ENCODE data around the gene ARHGAP44. TPM values are rescaled to one million over a fixed set of nuclear protein-coding genes. Genes with fewer than 3 reads are reported as not detected.

Gene ARHGAP44
- total and polyA plus RNA-seq, 9 of the 15 experiments (the other 6 are each of a cell fraction or from before 2014, with no cell fraction given), result 0.01 to 0.68 (median 0.07) TPM; not detected in 1

GRCh38 chr17:12990041-12990808 is 200.9 kb downstream of the ARHGAP44 start:
- POLR2A ChIA-PET, result no interaction called here
- Histone ChIP-seq H3K9me3 (replicated peaks; ENCODE audit: control insufficient read depth, insufficient read depth, low read depth, low read length) (no peaks in the 10 kb centered on the region), H3K9me1 (ENCODE audit: control insufficient read depth, insufficient read depth, low read length) (no peaks in the 10 kb centered on the region), H3K79me2 (ENCODE audit: control insufficient read depth, insufficient read depth, low read length) (no peaks in the 10 kb centered on the region), H2AFZ (ENCODE audit: low read depth, low read length) (no peak overlapping the region), H3K4me2 (ENCODE audit: insufficient read depth, low read length) (no peak overlapping the region; the same call in 1 of the 2 replicates), H3K36me3 (ENCODE audit: control insufficient read depth, insufficient read depth, low read length) (peaks cover 44% of the 10 kb centered on the region; the same call in 2 of the 3 replicates), H4K20me1 (replicated peaks; ENCODE audit: control insufficient read depth, insufficient read depth, low read length) (no peaks in the 10 kb centered on the region), H3K27ac (ENCODE audit: extremely low read depth, low read depth, low read length) (no peak overlapping the region), H3K4me1 (replicated peaks in 1 of 2; ENCODE audit: control insufficient read depth in 2 of 2, insufficient read depth in 2 of 2, low read length in 2 of 2) (peaks cover 0 to 2% of the 10 kb centered on the region in 2 experiments; a peak in 1 of 5 replicates), H3K27me3 (ENCODE audit: control insufficient read depth in 2 of 2, insufficient read depth in 2 of 2, low read length in 2 of 2) (no peaks in the 10 kb centered on the region), H3K4me3 (no peak overlapping the region), H3K9ac (ENCODE audit: insufficient read depth in 1 of 2, low read depth in 2 of 2, low read length in 2 of 2) (no peak overlapping the region; a peak in 1 of 4 replicates)
- CTCF ChIA-PET (ENCODE audit: low intra/inter-chr PET ratio), result no interaction called here
- BruUV-seq (replicated peaks), result TSS peak; percentile 29
- no peak for FAIRE-seq
- 49% methylated on average over 22 of the region's 25 CpGs for WGBS (ENCODE audit: insufficient coverage, low coverage, missing lambda C conversion rate)
- in situ Hi-C loops (cut with MboI), result no loop called here
- intact Hi-C loops (cut with micrococcal nuclease), result no loop called here
- DNase-seq (ENCODE audit: extremely low read depth in 1 of 4, low spot score in 3 of 4), result peak in 3 of 4 experiments; percentile 19 to 26 (median 23)
- ATAC-seq, result peak; percentile 76
- TF ChIP-seq ATF4 (CRISPR knock-in tag; IDR thresholded peaks at IDR 0.05), result no peak
- no peak for TF ChIP-seq MTF1 (CRISPR knock-in tag; IDR thresholded peaks at IDR 0.05; ENCODE audit: borderline replicate concordance)
- TF ChIP-seq TCF15 (CRISPR knock-in tag; IDR thresholded peaks at IDR 0.05), result no peak
- no peak for TF ChIP-seq PREB (CRISPR knock-in tag; IDR thresholded peaks at IDR 0.05)
- TF ChIP-seq E4F1 (CRISPR knock-in tag; IDR thresholded peaks at IDR 0.05; ENCODE audit: borderline replicate concordance), result no peak

Data from K562 (cell line).